DND-41 (cell line): ENCODE results near the gene IQCH.

ENCODE experiments used
- ATAC-seq: fragments of 200-7000 bp; cut with Tn5 transposase; 3 replicates; pipeline ENCODE4 v1.9.1; 2021; ENCODE audit warnings: low read depth; ENCODE audit not compliant: insufficient read depth
- DNase-seq: peaks from one replicate; pipeline ENCODE4 v3.0.0-alpha.2; 2020
- H2AFZ ChIP-seq: 2 replicates; pipeline ENCODE4 v1.6.0; 2012; ENCODE audit warnings: low read depth, low read length
- H3K27ac ChIP-seq: 2 replicates; pipeline ENCODE4 v1.5.1; 2012; ENCODE audit warnings: low read length, inconsistent platforms
- H3K27me3 ChIP-seq: fragments of 200-600 bp; sonication (generic); 2 replicates; pipeline ENCODE4 v1.6.0; 2012; ENCODE audit warnings: low read length, mild to moderate bottlenecking, inconsistent platforms; ENCODE audit not compliant: insufficient read depth, poor library complexity
- H3K36me3 ChIP-seq: 2 replicates; pipeline ENCODE4 v1.5.1; 2012; ENCODE audit warnings: low read length, inconsistent platforms; ENCODE audit not compliant: insufficient read depth
- H3K4me1 ChIP-seq: 2 replicates; pipeline ENCODE4 v1.5.1; 2012; ENCODE audit warnings: mild to moderate bottlenecking, low read length; ENCODE audit not compliant: insufficient read depth
- H3K4me2 ChIP-seq: 2 replicates; pipeline ENCODE4 v1.6.0; 2012; ENCODE audit warnings: mild to moderate bottlenecking, moderate library complexity, low read length, inconsistent platforms; ENCODE audit not compliant: insufficient read depth
- H3K4me3 ChIP-seq, 2 experiments: fragments of 200-600 bp in 1 of 2; shearing (Covaris generic) in 1 of 2; 2 replicates each; pipeline ENCODE4 v1.5.1; 2012 to 2016; ENCODE audit warnings: inconsistent platforms in 2 of 2, low read length in 2 of 2, mild to moderate bottlenecking in 2 of 2, low read depth in 1 of 2, moderate library complexity in 1 of 2
- H3K79me2 ChIP-seq: 2 replicates; pipeline ENCODE4 v1.6.0; 2012; ENCODE audit warnings: low read length, inconsistent platforms; ENCODE audit not compliant: insufficient read depth
- H3K9ac ChIP-seq: 2 replicates; pipeline ENCODE4 v1.6.0; 2012; ENCODE audit warnings: low read depth, mild to moderate bottlenecking, inconsistent platforms, low read length, moderate library complexity
- H3K9me3 ChIP-seq: 2 replicates; pipeline ENCODE4 v1.5.1; 2012; ENCODE audit warnings: low read length, moderate library complexity, mild to moderate bottlenecking, inconsistent platforms; ENCODE audit not compliant: insufficient read depth, severe bottlenecking
- H4K20me1 ChIP-seq: 2 replicates; pipeline ENCODE4 v1.6.0; 2012; ENCODE audit warnings: low read length; ENCODE audit not compliant: insufficient read depth
- CTCF ChIP-seq: IDR thresholded peaks from 2 replicates; pipeline ENCODE4 v1.5.1; 2012; ENCODE audit warnings: borderline replicate concordance, low read length, moderate library complexity, mild to moderate bottlenecking; ENCODE audit not compliant: poor library complexity, severe bottlenecking; ENCODE audit errors: extremely low read depth
- EZH2 ChIP-seq: IDR thresholded peaks from 3 replicates; pipeline ENCODE4 v1.6.1; 2012; ENCODE audit warnings: borderline replicate concordance, low read depth, mild to moderate bottlenecking, moderate library complexity, low read length, inconsistent platforms; ENCODE audit not compliant: severe bottlenecking

IQCH gene

GRCh38 chr15:67259806-67260205 lies 5.2 kb downstream of the IQCH start:
- no peaks in the 10 kb centered on the region for H3K36me3 ChIP-seq
- H3K4me3 ChIP-seq: no peak overlapping the region
- H3K27ac ChIP-seq: no peak overlapping the region
- H3K9me3 ChIP-seq: no peaks in the 10 kb centered on the region
- no peak overlapping the region for H3K4me2 ChIP-seq
- no peaks in the 10 kb centered on the region for H4K20me1 ChIP-seq
- no peaks in the 10 kb centered on the region for H3K79me2 ChIP-seq
- DNase-seq: no peak
- peaks cover 8% of the 10 kb centered on the region for H3K4me1 ChIP-seq
- TF ChIP-seq CTCF (no peak), EZH2 (no peak)
- peaks cover 4% of the 10 kb centered on the region for H3K27me3 ChIP-seq
- H2AFZ ChIP-seq: no peak overlapping the region
- no peak overlapping the region for H3K9ac ChIP-seq
- ATAC-seq: no peak

- Histone ChIP-seq H3K9ac (no peak overlapping the region), H3K27ac (no peak overlapping the region), H3K4me3 (no peak overlapping the region), H3K27me3 (no peaks in the 10 kb centered on the region), H3K4me1 (no peaks in the 10 kb centered on the region), H3K4me2 (no peak overlapping the region), H3K79me2 (no peaks in the 10 kb centered on the region), H3K9me3 (no peaks in the 10 kb centered on the region), H2AFZ (no peak overlapping the region), H3K36me3 (no peaks in the 10 kb centered on the region), H4K20me1 (no peaks in the 10 kb centered on the region)
- ATAC-seq (no peak), DNase-seq (no peak)
- no peak for TF ChIP-seq CTCF
- TF ChIP-seq EZH2: no peak
Measured at GRCh38 chr15:67266870-67267269, 12.3 kb downstream of the IQCH start.

- H4K20me1 ChIP-seq: no peaks in the 10 kb centered on the region
- H3K9ac ChIP-seq: no peak overlapping the region
- no peaks in the 10 kb centered on the region for H3K36me3 ChIP-seq
- H2AFZ ChIP-seq: no peak overlapping the region
- no peaks in the 10 kb centered on the region for H3K27me3 ChIP-seq
- no peak overlapping the region for H3K4me2 ChIP-seq
- H3K4me3 ChIP-seq: no peak overlapping the region
- ATAC-seq (no peak), DNase-seq (no peak)
- no peaks in the 10 kb centered on the region for H3K9me3 ChIP-seq
- no peaks in the 10 kb centered on the region for H3K79me2 ChIP-seq
- TF ChIP-seq CTCF (no peak), EZH2 (no peak)
- H3K27ac ChIP-seq: no peak overlapping the region
- H3K4me1 ChIP-seq: no peaks in the 10 kb centered on the region
Measured at GRCh38 chr15:67267440-67267839, 12.9 kb downstream of the IQCH start.
